ENCODE data around the gene PAX6.

The PAX6 gene

DNA sequence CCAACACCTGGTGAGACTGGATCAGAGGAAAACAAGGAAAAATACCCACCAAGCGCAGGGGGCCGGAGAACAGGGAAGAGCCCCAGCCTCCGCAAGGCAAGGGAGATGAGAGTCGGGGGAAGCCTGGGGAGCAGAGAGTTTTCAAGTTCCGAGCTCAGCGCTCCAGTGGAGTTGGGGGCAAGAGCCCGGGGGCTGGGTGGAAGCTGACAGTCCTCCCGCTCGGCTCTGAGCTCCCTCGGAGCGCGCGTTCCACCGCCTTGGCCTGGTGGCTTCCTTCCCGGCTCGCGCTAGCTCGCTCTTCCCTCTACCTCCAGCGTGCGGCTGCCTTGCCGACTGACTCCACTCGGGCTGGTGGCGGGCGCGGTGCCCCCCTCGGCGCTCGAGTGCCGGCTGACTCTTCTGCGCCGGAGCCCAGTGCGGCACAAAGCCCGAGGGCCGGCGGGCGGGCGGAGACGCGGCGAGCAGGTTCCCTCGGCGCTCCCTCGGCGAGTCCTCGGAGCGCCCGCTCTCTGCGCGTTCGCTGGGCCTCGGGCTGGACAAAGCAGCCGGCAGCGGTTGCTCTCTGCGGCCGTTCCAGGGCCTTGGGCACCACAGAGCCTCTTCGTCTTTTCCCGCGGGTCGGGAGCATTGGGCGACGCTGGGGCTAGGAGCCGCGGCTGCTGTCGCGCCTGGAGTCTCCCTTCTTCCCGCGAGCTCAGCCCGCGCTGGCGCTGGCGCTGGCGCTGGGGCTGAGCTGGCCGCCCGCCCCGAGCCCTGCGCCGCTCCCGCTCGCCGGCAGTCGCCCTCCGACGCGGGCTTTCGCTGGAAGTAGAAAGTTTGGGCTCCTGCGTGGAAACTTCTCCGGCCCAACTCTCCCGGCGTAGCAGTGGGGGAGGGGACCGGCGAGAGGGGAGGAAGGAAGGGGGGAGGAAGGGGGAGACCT, 1.0 kb downstream of the PAX6 start:
- Histone ChIP-seq H3K27me3 (ENCODE audit: insufficient read depth, insufficient read length) (peaks cover 99% of the 10 kb centered on the region), H3K4me1 (ENCODE audit: insufficient read depth, insufficient read length) (peaks cover 7% of the 10 kb centered on the region), H3K9me3 (ENCODE audit: insufficient read depth, low read length) (no peaks in the 10 kb centered on the region), H3K9ac (ENCODE audit: insufficient read length, low read depth) (peak overlapping the region; percentile 32), H3K4me3 (ENCODE audit: insufficient read length, low read depth) (peak overlapping the region; percentile 21), H3K36me3 (ENCODE audit: insufficient read depth, insufficient read length, low read length) (no peaks in the 10 kb centered on the region)
- DNase-seq (ENCODE audit: low read depth, low spot score): no peak
- TF ChIP-seq YY1 (IDR thresholded peaks at IDR 0.05; ENCODE audit: insufficient read depth, insufficient read length) (no peak), SUZ12 (IDR thresholded peaks at IDR 0.05; ENCODE audit: extremely low read depth, insufficient read depth, insufficient read length) (peak; percentile 57)

- H3K4me3 ChIP-seq (ENCODE audit: insufficient read length, low read depth): no peak overlapping the region
- H3K27me3 ChIP-seq (ENCODE audit: insufficient read depth, insufficient read length): peaks cover 99% of the 10 kb centered on the region
- H3K4me1 ChIP-seq (ENCODE audit: insufficient read depth, insufficient read length): peaks cover 7% of the 10 kb centered on the region
- no peak for TF ChIP-seq ZNF274 (IDR thresholded peaks at IDR 0.05; ENCODE audit: low read depth, low read length)
- TF ChIP-seq SUZ12 (IDR thresholded peaks at IDR 0.05; ENCODE audit: extremely low read depth, insufficient read depth, insufficient read length): no peak
- TF ChIP-seq YY1 (IDR thresholded peaks at IDR 0.05; ENCODE audit: insufficient read depth, insufficient read length): no peak
- no peak for DNase-seq (ENCODE audit: low read depth, low spot score)
- H3K9ac ChIP-seq (ENCODE audit: insufficient read length, low read depth): peak overlapping the region; percentile 32
- no peaks in the 10 kb centered on the region for H3K36me3 ChIP-seq (ENCODE audit: insufficient read depth, insufficient read length, low read length)
- H3K9me3 ChIP-seq (ENCODE audit: insufficient read depth, low read length): no peaks in the 10 kb centered on the region
Measured at GRCh38 chr11:31809541-31809856, 1.6 kb downstream of the PAX6 start.

DNA sequence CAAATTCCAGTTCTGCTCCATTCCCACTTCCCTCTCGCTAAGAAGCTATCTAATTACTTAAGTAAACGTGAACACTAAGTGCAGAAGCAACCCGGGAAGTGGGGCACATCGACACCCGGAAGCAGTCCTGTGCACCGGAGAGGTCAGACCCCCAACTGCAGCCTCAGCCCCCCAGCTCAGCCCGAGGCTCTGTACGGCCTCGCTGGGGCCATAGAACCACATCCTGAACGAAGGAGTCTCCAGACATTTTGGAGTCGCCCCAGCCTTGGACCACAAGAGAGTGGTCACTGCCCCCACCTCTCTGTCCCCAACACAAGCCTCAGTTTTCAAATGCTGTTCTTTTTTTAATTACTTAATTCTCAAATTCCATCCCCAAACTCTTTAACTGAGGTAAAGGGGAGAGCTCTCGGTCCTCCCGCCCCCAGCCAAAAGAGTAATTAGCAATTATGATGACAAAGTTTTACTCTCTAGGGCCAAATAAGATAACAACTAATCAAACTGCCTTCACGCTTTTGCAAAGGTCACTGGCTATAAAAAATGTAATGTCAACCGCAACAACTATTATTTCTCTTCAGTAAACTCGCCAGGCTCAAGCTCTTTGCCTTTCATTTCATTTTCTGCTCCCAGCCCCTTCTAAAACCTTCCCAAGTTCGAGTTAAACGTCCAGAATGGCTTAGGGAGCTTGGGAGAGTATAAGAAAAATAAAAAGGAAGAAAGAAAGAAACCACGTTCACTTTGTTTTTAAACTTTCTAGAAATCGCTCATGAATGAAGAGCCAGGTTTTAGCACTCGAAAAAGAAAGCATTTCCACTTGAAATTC, 2.2 kb downstream of the PAX6 start:
- H3K4me1 ChIP-seq (ENCODE audit: insufficient read depth, insufficient read length): peaks cover 5% of the 10 kb centered on the region
- DNase-seq (ENCODE audit: low read depth, low spot score): no peak
- TF ChIP-seq SUZ12 (IDR thresholded peaks at IDR 0.05; ENCODE audit: extremely low read depth, insufficient read depth, insufficient read length): no peak
- TF ChIP-seq ZNF274 (IDR thresholded peaks at IDR 0.05; ENCODE audit: low read depth, low read length): no peak
- no peak for TF ChIP-seq YY1 (IDR thresholded peaks at IDR 0.05; ENCODE audit: insufficient read depth, insufficient read length)
- no peak overlapping the region for H3K4me3 ChIP-seq (ENCODE audit: insufficient read length, low read depth)
- no peaks in the 10 kb centered on the region for H3K36me3 ChIP-seq (ENCODE audit: insufficient read depth, insufficient read length, low read length)
- no peak overlapping the region for H3K9ac ChIP-seq (ENCODE audit: insufficient read length, low read depth)
- no peaks in the 10 kb centered on the region for H3K9me3 ChIP-seq (ENCODE audit: insufficient read depth, low read length)
- H3K27me3 ChIP-seq (ENCODE audit: insufficient read depth, insufficient read length): peaks cover 99% of the 10 kb centered on the region

DNA sequence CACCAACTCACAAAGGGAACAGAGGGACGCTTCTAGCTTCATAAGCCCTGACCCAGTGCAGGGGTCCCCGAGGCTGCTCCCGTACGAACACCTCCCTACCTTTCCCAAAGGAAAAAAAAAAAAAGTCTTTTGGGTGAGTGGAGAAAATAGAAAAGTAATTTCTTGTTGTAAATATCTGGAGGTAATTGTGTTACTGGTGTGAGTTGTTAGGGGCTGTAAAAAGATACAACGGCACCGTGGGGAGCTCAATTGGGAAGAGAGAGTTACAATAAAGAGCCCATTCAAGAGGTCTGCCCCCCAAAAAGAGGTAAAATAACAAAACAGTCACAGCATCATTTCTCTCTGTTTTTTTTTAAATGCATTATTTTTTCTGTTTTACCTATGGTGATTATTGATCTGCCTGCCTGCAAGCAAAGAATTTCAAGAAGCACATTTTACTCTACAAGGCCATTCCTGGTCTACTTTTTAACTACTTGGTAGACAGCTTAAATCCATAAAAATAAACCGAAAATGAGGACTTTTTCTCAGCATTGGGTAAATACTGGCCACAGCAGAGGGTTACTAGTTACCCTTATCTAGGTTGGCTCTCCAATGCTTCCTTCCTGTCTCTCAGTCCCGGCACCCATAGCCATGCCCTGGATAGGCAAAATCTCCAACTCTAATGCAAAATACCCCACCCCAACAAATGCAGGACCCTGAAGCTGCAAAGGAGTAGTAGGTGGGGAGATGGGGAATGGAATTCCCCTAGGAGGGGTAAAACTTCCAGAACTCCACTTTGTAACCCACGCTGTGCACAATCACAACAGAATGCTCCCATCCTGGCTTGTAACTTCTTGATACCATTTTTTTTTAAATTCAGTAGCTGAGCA, 3.1 kb downstream of the PAX6 start:
- no peaks in the 10 kb centered on the region for H3K9me3 ChIP-seq (ENCODE audit: insufficient read depth, low read length)
- no peak for DNase-seq (ENCODE audit: low read depth, low spot score)
- peaks cover 5% of the 10 kb centered on the region for H3K4me1 ChIP-seq (ENCODE audit: insufficient read depth, insufficient read length)
- H3K27me3 ChIP-seq (ENCODE audit: insufficient read depth, insufficient read length): peaks cover 99% of the 10 kb centered on the region
- no peak for TF ChIP-seq SUZ12 (IDR thresholded peaks at IDR 0.05; ENCODE audit: extremely low read depth, insufficient read depth, insufficient read length)
- no peak for TF ChIP-seq ZNF274 (IDR thresholded peaks at IDR 0.05; ENCODE audit: low read depth, low read length)
- no peak for TF ChIP-seq YY1 (IDR thresholded peaks at IDR 0.05; ENCODE audit: insufficient read depth, insufficient read length)
- H3K4me3 ChIP-seq (ENCODE audit: insufficient read length, low read depth): no peak overlapping the region
- H3K9ac ChIP-seq (ENCODE audit: insufficient read length, low read depth): no peak overlapping the region
- no peaks in the 10 kb centered on the region for H3K36me3 ChIP-seq (ENCODE audit: insufficient read depth, insufficient read length, low read length)

- Histone ChIP-seq H3K4me1 (ENCODE audit: insufficient read depth, insufficient read length) (peaks cover 5% of the 10 kb centered on the region), H3K9ac (ENCODE audit: insufficient read length, low read depth) (no peak overlapping the region)
- DNase-seq (ENCODE audit: low read depth, low spot score): no peak
Measured at GRCh38 chr11:31806928-31807798, 4.0 kb downstream of the PAX6 start.

More at GRCh38 chr11:31806928-31807798, 4.0 kb downstream of the PAX6 start:
- Histone ChIP-seq H3K9me3 (ENCODE audit: insufficient read depth, low read length) (no peaks in the 10 kb centered on the region), H3K4me3 (ENCODE audit: insufficient read length, low read depth) (no peak overlapping the region), H3K36me3 (ENCODE audit: insufficient read depth, insufficient read length, low read length) (no peaks in the 10 kb centered on the region), H3K27me3 (ENCODE audit: insufficient read depth, insufficient read length) (peaks cover 99% of the 10 kb centered on the region)
- TF ChIP-seq YY1 (IDR thresholded peaks at IDR 0.05; ENCODE audit: insufficient read depth, insufficient read length): no peak
- TF ChIP-seq ZNF274 (IDR thresholded peaks at IDR 0.05; ENCODE audit: low read depth, low read length): no peak
- no peak for TF ChIP-seq SUZ12 (IDR thresholded peaks at IDR 0.05; ENCODE audit: extremely low read depth, insufficient read depth, insufficient read length)
